Glomerular endothelial cell (primary cell): ENCODE results near the gene GREB1. TPM values are rescaled to one million over a fixed set of nuclear protein-coding genes. Genes with fewer than 3 reads are reported as not detected.

Experiments
- DNase-seq: peaks from one replicate; pipeline ENCODE4 v3.0.0-alpha.2; 2011; ENCODE audit warnings: low read depth, low spot score; ENCODE audit errors: extremely low read depth
- total RNA-seq: library from RNA; depleted of rRNA; stranded (reverse); fragments of >200 nt; gene quantifications from 2 replicates; pipeline ENCODE4 v1.2.3, GENCODE V29; 2015

The GREB1 gene
- total RNA-seq, 1 donor from 2014 or later, result 0.64 TPM

DNA sequence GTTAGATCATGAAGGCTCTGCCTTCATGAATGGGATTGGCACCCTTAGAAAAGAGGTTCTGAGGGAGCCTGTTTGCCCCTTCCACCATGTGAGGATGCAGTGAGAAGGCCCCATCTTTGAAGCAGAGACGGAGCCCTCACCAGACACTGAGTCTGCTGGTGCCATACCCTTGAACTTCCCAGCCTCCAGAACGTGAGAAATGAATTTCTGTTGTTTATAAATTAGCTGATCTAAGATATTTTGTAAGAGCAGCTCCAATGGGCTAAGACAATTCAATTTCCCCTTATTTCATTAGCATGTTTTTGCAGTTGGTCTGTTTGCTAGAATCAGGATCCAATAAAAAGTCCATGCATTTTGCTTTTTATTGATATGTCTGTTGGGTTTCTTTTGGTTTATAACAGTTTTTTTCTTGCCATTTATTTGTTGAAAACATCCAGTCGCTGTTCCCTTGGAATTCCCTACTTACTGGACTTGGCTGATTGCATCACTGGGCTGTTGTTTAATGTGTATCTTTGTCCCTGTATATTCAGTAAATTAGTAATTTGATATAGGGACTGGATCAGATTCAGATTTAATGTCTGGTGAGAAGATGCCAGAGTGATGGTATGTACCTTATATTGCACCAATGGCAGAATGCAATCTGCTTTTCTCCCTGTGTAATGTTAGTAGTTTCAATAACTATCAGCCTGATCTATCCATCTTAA is 24.0 kb upstream of the GREB1 start:
- no peak for DNase-seq

- no peak for DNase-seq
Observed at GRCh38 chr2:11512431-11512830, 21.4 kb upstream of the GREB1 start.

DNA sequence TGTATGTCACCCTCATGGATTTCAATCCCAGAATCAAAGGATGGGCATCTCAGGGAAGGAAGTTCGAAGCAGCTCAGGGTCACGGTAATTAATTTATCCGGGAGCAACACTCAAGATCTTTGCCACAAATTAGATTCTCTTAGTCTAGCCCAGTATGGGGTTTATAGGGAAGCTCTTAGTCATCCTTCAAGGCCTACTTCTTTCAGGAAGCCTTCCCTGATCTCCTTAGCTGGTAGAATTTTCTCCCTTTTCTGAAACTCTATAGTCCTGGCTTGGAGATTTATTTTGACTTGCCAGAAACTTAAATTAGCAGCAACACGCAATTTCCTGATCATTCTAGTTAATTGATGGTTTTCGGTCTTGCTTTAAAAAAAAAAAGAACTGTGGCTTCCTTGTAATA is 20.5 kb upstream of the GREB1 start:
- no peak for DNase-seq

- DNase-seq, result no peak
Observed at GRCh38 chr2:11514081-11514730, 19.6 kb upstream of the GREB1 start.

- DNase-seq, result no peak
Observed at GRCh38 chr2:11514904-11515303, 18.9 kb upstream of the GREB1 start.

- no peak for DNase-seq
Observed at GRCh38 chr2:11515490-11515981, 18.3 kb upstream of the GREB1 start.

DNA sequence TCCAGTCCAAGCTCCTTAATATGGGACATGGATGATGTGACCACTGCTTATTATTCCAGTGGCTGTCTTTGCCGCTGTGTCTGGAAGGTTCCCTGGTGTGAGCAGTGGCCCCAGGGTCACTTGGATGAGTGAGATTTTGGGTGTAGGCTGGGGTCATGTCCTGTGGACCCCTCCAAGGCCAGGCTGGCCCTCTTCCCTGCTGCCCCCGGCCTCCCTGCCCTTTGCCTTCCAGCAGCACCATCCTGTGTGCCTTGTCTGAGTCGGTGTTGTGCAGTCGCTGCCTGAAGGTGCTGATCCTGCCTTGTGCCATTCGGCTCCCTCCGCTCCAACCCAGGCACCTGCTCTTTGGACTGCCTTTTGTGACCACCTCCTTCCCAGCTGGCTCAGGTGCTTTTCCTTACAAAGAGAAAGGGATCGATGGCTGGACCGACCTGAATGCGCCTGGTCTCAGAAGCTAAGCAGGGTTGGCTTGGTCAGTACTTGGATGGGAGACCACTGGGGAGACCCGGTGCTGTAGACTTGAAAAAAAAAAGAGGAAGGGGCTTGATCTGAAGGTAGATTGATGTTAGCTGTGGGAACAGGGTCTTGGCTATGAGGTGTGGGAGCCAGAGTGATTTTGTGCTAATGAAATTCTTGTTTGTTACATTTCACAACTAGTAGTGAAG is 16.7 kb upstream of the GREB1 start:
- no peak for DNase-seq

GRCh38 chr2:11517906-11518305 is 15.9 kb upstream of the GREB1 start:
- no peak for DNase-seq

DNA sequence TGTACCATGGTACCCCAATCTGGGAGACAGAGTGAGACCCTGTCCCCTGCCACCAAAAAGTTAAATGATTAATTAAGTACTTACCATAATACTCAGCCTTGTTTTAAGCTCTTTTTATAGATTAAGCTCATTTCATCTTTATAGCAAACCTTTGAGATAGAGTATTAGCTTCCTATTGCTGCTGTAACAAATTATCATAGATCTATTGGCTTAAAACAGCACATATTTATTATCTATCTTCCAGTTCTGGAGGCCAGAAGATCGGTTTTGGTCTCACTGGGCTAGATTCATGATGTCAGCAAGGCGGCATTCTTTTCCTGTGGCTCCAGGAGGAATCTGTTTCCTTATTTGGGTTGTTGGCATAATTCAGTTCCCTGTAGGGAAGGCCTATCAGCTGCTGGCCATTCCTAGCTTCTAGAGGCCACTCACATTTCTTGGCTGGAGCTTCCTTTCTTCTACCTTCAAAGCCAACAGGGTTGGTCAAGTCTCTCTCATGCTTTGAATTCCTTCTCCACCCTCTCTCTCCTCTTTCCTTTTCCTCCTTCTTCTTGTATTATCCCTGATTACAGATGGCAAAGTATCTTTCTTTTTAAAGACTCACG is 13.7 kb upstream of the GREB1 start:
- no peak for DNase-seq

- DNase-seq, result no peak
Observed at GRCh38 chr2:11521775-11522174, 12.1 kb upstream of the GREB1 start.

GRCh38 chr2:11524470-11524869 is 9.4 kb upstream of the GREB1 start:
- DNase-seq, result no peak

GRCh38 chr2:11525762-11526161 is 8.1 kb upstream of the GREB1 start:
- DNase-seq, result no peak

DNA sequence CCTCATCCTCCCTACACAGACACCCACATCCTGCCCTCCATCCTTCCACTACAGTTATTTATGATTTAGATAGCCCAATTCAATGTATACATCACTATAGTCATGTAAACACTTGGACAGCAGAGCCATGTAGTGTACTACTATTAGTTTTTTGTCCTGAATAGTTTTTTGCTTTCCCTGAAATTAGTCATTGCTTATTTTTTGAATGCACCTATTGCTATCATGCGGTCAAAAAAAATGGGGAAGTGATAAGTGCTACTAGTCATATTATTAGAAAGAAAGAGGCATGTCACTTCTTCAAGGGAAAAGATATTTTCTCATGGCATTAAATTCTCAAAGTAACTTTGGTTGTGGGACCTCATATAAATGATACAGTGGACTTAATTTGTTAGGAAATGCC is 6.8 kb upstream of the GREB1 start:
- DNase-seq, result no peak

DNA sequence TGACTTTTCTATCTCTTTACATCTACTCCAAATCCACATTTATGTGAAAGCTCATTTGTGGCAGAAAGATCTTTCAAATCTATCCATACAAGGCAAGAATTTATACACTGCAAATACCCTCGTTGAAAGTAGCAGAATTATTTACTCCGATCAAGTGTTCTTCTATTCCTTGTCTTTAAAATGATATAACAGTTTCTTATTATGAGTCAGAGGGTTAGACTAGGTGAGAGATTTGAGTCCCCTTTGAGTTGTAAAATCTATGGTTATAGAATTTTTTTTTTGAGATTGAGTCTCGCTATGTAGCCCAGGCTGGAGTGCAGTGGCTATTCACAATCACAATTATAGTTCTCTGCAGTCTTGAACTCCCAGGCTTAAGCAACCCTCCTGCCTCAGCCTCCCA is 5.6 kb upstream of the GREB1 start:
- no peak for DNase-seq

DNA sequence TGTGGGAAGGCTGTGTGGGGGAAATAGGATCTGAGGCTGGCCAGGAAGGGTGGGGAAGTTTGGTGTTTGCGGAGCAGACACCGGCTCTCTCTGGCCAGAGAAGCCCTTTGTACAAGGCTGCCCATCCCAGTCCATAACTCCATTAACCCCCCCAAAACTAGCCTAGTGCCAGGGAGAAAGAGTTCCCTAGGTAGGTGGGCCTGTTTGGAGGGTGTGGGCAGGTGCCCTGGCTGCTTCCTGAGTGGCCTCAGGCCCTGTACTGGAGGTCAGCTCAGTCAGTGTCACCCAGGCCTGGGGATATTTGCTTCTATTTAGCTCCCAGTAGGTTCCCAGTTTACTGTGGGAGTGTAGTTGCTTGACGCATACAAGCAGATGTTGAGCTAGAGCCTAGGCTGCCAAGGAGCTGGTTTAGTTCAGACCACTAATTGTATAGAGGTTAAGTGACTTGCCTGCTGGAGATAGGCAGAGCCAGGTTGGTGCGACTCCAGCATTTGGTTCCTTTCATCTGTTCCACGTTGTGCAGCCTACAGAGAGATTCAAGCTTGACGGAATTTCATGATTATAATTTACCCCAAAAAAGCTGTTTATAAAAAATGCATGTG is 2.9 kb upstream of the GREB1 start:
- DNase-seq, result no peak

DNA sequence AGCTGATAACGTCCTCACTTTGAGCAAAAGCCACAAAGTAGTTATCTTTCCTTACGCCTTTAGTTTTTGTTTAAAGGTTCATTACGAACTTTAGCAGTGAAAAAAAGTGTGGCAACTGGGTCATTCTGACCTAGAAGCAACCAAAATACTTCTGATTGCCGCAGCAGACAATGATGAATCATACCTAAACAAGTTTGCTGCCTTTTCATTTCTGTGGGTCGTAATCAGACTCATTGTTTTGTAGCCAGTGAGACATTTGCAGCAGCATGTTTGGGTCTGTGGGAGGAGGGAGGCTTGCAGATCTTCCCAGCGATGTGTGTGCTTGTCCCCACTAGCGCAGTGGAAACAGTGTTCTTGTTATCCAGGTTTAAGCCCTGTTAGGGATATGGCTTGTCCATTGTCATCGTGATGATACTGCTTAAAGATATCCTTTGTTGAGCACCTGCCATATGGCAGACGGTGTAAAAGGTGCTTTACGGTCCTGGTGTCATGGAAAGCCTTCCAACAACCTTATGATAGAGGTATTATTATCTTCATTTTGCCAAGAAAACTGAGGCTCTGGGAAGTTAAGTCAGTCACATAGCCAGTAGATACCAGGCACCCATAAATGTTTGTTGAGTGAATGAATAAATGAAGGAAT is 1.3 kb upstream of the GREB1 start:
- no peak for DNase-seq

- DNase-seq, result no peak
Observed at GRCh38 chr2:11534071-11534745, 363 bp downstream of the GREB1 start.

DNA sequence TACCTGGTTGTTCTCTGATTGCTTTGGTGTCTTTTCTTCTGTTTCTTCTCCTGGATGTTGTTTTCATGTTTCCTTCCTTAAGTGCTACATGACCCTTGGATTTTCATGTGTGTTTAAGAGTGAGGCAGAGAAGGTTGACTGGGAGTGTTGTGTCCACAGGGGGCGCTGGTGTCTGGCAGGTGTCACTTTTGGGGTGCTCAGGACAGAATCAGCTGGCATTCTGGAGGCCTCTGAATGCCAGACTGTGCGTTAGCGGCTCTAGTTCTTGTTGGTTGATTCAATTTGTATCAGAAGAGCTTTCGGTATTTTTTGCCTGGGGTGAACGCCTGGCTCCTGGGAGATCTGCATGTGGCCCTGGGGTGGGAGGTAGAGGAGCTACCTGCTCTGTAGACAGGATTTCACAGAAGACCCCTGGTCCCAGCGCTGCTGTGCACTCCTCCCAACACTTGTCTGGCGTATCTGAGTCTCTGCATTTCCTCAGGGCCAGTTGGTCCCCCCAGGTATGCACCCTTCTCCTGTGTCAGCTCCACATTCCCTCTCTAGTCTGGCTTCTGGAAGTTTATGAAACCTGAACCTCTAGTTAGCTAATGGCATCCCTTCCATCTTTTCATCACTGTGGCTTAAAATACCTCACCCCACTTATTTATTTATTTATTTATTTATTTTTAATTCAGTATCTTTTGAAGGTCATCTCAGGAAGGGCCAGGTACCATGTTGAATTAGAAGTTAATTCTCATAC is 1.1 kb downstream of the GREB1 start:
- no peak for DNase-seq

DNA sequence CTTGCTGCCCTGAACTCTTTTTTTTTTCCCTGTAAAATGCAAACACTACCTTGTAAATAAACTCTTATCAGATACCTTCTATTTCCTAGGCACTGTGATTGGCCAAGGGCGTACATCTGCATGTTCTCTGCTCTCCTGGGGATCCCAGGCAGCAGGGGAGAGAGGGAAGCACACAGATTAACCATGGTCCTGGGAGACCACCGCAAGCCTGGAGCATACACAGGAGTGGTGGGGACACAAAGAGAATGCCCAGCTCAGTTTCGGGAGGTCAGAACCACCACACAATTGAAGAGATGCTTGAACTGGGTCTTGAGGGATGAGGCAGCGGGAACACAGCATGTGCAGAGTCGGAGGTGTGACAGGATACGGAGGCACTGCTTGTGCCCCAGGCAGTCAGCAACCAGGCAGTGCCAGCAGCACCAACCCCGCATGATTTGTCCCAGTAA is 2.1 kb downstream of the GREB1 start:
- DNase-seq, result no peak
